SK-N-SH treated with all-trans-retinoic acid at 6 μM for 48 hours (cell line): Measurements from ENCODE around the gene PPP1R12B.
"Not testable (repeated sequence)": the region's sequence is repeated elsewhere in the genome, so short reads cannot be mapped to it uniquely, and the experiment has no call there.

ENCODE experiments used
- ARNTL ChIP-seq: fragments of 450-650 bp; formaldehyde crosslinking; IDR thresholded peaks from 2 replicates; pipeline ENCODE4 v1.5.0; 2020; ENCODE audit warnings: low read depth, mild to moderate bottlenecking, moderate library complexity, borderline replicate concordance
- BACH2 ChIP-seq: fragments of 250-450 bp; sonication (Bioruptor Pico); IDR thresholded peaks from 2 replicates; pipeline ENCODE4 v1.9.0; 2021; ENCODE audit warnings: mild to moderate bottlenecking, borderline replicate concordance
- ESRRG ChIP-seq: fragments of 250-450 bp; sonication (Bioruptor Pico); IDR thresholded peaks from 2 replicates; pipeline ENCODE4 v1.6.1; 2021; ENCODE audit warnings: mild to moderate bottlenecking
- OSR1 ChIP-seq: fragments of 250-450 bp; sonication (Bioruptor Pico); IDR thresholded peaks from 2 replicates; pipeline ENCODE4 v1.8.0; 2022; ENCODE audit warnings: moderate library complexity, mild to moderate bottlenecking, inconsistent platforms
- SNAI2 ChIP-seq: fragments of 250-450 bp; sonication (Bioruptor Pico); IDR thresholded peaks from 2 replicates; pipeline ENCODE4 v1.5.0; 2020; ENCODE audit warnings: mild to moderate bottlenecking, moderate library complexity
- TOX ChIP-seq: fragments of 250-450 bp; sonication (Bioruptor Pico); IDR thresholded peaks from 2 replicates; pipeline ENCODE4 v1.8.0; 2021; ENCODE audit warnings: mild to moderate bottlenecking, moderate library complexity, borderline replicate concordance
- TSHZ2 ChIP-seq: fragments of 250-450 bp; sonication (Bioruptor Pico); IDR thresholded peaks from 2 replicates; pipeline ENCODE4 v1.5.0; 2020; ENCODE audit warnings: mild to moderate bottlenecking, moderate library complexity
- ZFP3 ChIP-seq: fragments of 250-450 bp; sonication (Bioruptor Pico); IDR thresholded peaks from 2 replicates; pipeline ENCODE4 v1.5.0; 2020; ENCODE audit warnings: mild to moderate bottlenecking, moderate library complexity
- ZFP30 ChIP-seq: fragments of 450-650 bp; formaldehyde crosslinking; IDR thresholded peaks from 2 replicates; pipeline ENCODE4 v1.5.0; 2022; ENCODE audit warnings: mild to moderate bottlenecking, moderate library complexity
- ZNF565 ChIP-seq: fragments of 450-650 bp; formaldehyde crosslinking; conservative IDR thresholded peaks from 2 replicates; pipeline ENCODE4 v1.5.0; 2020; ENCODE audit warnings: low read depth, mild to moderate bottlenecking, moderate library complexity
- ZNF8 ChIP-seq: fragments of 450-650 bp; formaldehyde crosslinking; IDR thresholded peaks from 2 replicates; pipeline ENCODE4 v1.5.0; 2020; ENCODE audit warnings: mild to moderate bottlenecking, moderate library complexity
- TF ChIP-seq, protein P1 (sequence below): fragments of 250-450 bp; sonication (Bioruptor Pico); IDR thresholded peaks from 2 replicates; pipeline ENCODE4 v1.5.1; 2020; ENCODE audit warnings: low read depth, mild to moderate bottlenecking, moderate library complexity
- TF ChIP-seq, protein P2 (sequence below): fragments of 250-450 bp; sonication (Bioruptor Pico); IDR thresholded peaks from 2 replicates; pipeline ENCODE4 v1.5.1; 2021; ENCODE audit warnings: mild to moderate bottlenecking, moderate library complexity
- TF ChIP-seq, protein P3 (sequence below): fragments of 250-450 bp; sonication (Bioruptor Pico); IDR thresholded peaks from 2 replicates; pipeline ENCODE4 v1.8.0; 2020; ENCODE audit warnings: mild to moderate bottlenecking, moderate library complexity, borderline replicate concordance

DNA sequence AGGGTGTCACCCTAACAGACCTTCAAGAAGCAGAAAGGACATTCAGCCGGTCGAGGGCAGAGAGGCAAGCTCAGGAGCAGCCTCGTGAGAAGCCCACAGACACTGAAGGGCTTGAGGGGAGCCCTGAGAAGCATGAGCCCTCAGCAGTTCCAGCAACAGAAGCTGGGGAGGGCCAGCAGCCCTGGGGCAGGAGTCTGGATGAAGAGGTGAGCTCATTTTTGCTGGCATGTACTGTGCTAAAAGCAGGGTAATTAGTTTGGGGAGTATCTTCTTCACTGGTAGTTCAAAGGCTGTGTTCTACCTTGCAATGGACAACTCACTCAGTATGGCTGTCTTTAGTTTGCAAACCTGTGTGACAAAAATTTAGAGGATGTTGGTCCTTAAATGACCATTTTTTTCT is 144.6 kb downstream of the PPP1R12B start:
- not testable (repeated sequence) for TF ChIP-seq ZNF8; ESRRG (CRISPR knock-in tag); OSR1 (CRISPR knock-in tag); ZNF565 (CRISPR knock-in tag); ARNTL (CRISPR knock-in tag); TOX; ZFP30 (CRISPR knock-in tag); TSHZ2 (CRISPR knock-in tag); SNAI2 (CRISPR knock-in tag); BACH2 (CRISPR knock-in tag); ZFP3 (CRISPR knock-in tag)
- TF ChIP-seq, protein P1, sequence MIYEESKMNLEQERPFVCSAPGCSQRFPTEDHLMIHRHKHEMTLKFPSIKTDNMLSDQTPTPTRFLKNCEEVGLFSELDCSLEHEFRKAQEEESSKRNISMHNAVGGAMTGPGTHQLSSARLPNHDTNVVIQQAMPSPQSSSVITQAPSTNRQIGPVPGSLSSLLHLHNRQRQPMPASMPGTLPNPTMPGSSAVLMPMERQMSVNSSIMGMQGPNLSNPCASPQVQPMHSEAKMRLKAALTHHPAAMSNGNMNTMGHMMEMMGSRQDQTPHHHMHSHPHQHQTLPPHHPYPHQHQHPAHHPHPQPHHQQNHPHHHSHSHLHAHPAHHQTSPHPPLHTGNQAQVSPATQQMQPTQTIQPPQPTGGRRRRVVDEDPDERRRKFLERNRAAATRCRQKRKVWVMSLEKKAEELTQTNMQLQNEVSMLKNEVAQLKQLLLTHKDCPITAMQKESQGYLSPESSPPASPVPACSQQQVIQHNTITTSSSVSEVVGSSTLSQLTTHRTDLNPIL (CRISPR knock-in tag), result not testable (repeated sequence)
- TF ChIP-seq, protein P2, sequence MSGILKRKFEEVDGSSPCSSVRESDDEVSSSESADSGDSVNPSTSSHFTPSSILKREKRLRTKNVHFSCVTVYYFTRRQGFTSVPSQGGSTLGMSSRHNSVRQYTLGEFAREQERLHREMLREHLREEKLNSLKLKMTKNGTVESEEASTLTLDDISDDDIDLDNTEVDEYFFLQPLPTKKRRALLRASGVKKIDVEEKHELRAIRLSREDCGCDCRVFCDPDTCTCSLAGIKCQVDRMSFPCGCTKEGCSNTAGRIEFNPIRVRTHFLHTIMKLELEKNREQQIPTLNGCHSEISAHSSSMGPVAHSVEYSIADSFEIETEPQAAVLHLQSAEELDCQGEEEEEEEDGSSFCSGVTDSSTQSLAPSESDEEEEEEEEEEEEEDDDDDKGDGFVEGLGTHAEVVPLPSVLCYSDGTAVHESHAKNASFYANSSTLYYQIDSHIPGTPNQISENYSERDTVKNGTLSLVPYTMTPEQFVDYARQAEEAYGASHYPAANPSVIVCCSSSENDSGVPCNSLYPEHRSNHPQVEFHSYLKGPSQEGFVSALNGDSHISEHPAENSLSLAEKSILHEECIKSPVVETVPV (CRISPR knock-in tag), result not testable (repeated sequence)
- TF ChIP-seq, protein P3, sequence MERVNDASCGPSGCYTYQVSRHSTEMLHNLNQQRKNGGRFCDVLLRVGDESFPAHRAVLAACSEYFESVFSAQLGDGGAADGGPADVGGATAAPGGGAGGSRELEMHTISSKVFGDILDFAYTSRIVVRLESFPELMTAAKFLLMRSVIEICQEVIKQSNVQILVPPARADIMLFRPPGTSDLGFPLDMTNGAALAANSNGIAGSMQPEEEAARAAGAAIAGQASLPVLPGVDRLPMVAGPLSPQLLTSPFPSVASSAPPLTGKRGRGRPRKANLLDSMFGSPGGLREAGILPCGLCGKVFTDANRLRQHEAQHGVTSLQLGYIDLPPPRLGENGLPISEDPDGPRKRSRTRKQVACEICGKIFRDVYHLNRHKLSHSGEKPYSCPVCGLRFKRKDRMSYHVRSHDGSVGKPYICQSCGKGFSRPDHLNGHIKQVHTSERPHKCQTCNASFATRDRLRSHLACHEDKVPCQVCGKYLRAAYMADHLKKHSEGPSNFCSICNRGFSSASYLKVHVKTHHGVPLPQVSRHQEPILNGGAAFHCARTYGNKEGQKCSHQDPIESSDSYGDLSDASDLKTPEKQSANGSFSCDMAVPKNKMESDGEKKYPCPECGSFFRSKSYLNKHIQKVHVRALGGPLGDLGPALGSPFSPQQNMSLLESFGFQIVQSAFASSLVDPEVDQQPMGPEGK, result not testable (repeated sequence)
